Activated effector memory CD4-positive, alpha-beta T cell treated with anti-CD3 and anti-CD28 coated beads, Interleukin-2, amount 50 U/mL, for 16 hours (primary cell): ENCODE data around the gene KRT6C.

ENCODE experiments used
- DNase-seq: peaks from one replicate; pipeline ENCODE4 v3.0.0-alpha.2; 2020

KRT6C gene

GRCh38 chr12:52434081-52434733, 39.4 kb downstream of the KRT6C start, which contains the start of gene KRT75:
Gene KRT75, minus strand, starts transcription at chr12:52434371. Its CDS starts 67 bp downstream, at chr12:52434304.
- DNase-seq = no peak

- no peak for DNase-seq
These were observed 40.0 kb downstream of the KRT6C start for GRCh38 chr12:52433501-52434080.

GRCh38 chr12:52432559-52433207, 40.9 kb downstream of the KRT6C start:
- DNase-seq = no peak

- DNase-seq = peak; percentile 60
These were observed 45.5 kb downstream of the KRT6C start for GRCh38 chr12:52428121-52428520.

- no peak for DNase-seq
These were observed 46.5 kb downstream of the KRT6C start for GRCh38 chr12:52427083-52427482.

GRCh38 chr12:52426034-52426433, 47.6 kb downstream of the KRT6C start:
- no peak for DNase-seq

- DNase-seq = no peak
These were observed 48.1 kb downstream of the KRT6C start for GRCh38 chr12:52425466-52425865.

GRCh38 chr12:52423661-52424500, 49.7 kb downstream of the KRT6C start:
- DNase-seq = no peak

- no peak for DNase-seq
These were observed 50.6 kb downstream of the KRT6C start for GRCh38 chr12:52423035-52423434.

- no peak for DNase-seq
These were observed 53.9 kb downstream of the KRT6C start for GRCh38 chr12:52419656-52420055.

GRCh38 chr12:52418576-52419110, 55.0 kb downstream of the KRT6C start:
- DNase-seq = no peak
